Esophagus squamous epithelium (tissue), 5 donors: ENCODE data around the gene PGAM5. TPM values are rescaled to one million over a fixed set of nuclear protein-coding genes. Genes with fewer than 3 reads are reported as not detected.

Source experiments
- DNase-seq: peaks from one replicate; lab custom pipeline; 2025; lab: John Stamatoyannopoulos, UW
- H3K27ac ChIP-seq, 4 donors: fragments of 200-600 bp; sonication (generic); one replicate each; pipeline ENCODE4 v1.5.1; 2016 to 2019; ENCODE audit warnings: mild to moderate bottlenecking in 1 of 4
- H3K27me3 ChIP-seq, 4 donors: fragments of 200-600 bp; sonication (generic); 1 replicate in 3 of 4; 2 replicates in 1 of 4; pipeline versions ENCODE4 v1.5.1 to v1.6.0; 2017 to 2021; ENCODE audit warnings: antibody characterized with exemption in 1 of 4
- H3K36me3 ChIP-seq, 3 donors: fragments of 200-600 bp; sonication (generic); one replicate each; pipeline ENCODE4 v1.5.1; 2016 to 2019
- H3K4me1 ChIP-seq, 3 donors: fragments of 200-600 bp; sonication (generic); one replicate each; pipeline ENCODE4 v1.5.1; 2017 to 2019
- H3K4me3 ChIP-seq, 4 donors: fragments of 200-600 bp; sonication (generic); 1 replicate in 3 of 4; 2 replicates in 1 of 4; pipeline ENCODE4 v1.5.1; 2016 to 2019; ENCODE audit warnings: mild to moderate bottlenecking in 2 of 4, moderate library complexity in 1 of 4
- H3K9me3 ChIP-seq, 3 donors: fragments of 200-600 bp; sonication (generic); one replicate each; pipeline ENCODE4 v1.5.1; 2016 to 2019
- CTCF ChIP-seq, 6 experiments: fragments of 450-650 bp in 4 of 6; fragments of 200-600 bp in 2 of 6; sonication (generic) in 2 of 6; IDR thresholded peaks; one replicate each; pipeline ENCODE4 v1.5.1; 2016 to 2019; ENCODE audit warnings: antibody characterized with exemption in 6 of 6, mild to moderate bottlenecking in 4 of 6, moderate library complexity in 4 of 6
- POLR2A ChIP-seq, 4 donors: fragments of 450-650 bp; IDR thresholded peaks; one replicate each; pipeline ENCODE4 v1.6.1; 2017; ENCODE audit warnings: antibody characterized with exemption in 4 of 4, mild to moderate bottlenecking in 4 of 4, moderate library complexity in 3 of 4
- WGBS, 2 donors: methylation state at CpG; one replicate each; pipeline ENCODE4 v1.1.5; 2018; 5-methylcytosine and 5-hydroxymethylcytosine counted together
- intact Hi-C: fragments of 100-400 bp; cut with DNase I; formaldehyde crosslinking; loops from one replicate; pipeline ENCODE4 v1.15.0; 2022
- total RNA-seq, 4 donors: library from RNA; depleted of rRNA; stranded (reverse); fragments of >200 nt; gene quantifications; one replicate each; pipeline ENCODE4 v1.1.0, GENCODE V29; 2016
- donor health status: DM: yes; HTN: yes; CAD: no.

The PGAM5 gene
- total RNA-seq, 4 donors from 2014 or later = 33.9 to 71.0 (median 39.9) TPM

- Histone ChIP-seq H3K4me3 (peak within 1 kb of the TSS; percentile 81 to 100 (median 98)), H3K9me3 (no peaks in the 10 kb centered on the region), H3K36me3 (peaks cover 0 to 31% (median 0%) of the 10 kb centered on the region in 3 donors), H3K27ac (peak within 1 kb of the TSS; percentile 98 to 99 (median 98)), H3K27me3 (no peaks in the 10 kb centered on the region), H3K4me1 (peaks cover 16 to 35% (median 25%) of the 10 kb centered on the region in 3 donors)
- DNase-seq = no peak
- TF ChIP-seq POLR2A (IDR thresholded peaks at IDR 0.05) (no peak), CTCF (IDR thresholded peaks at IDR 0.05) (no peak)
- intact Hi-C loops = no loop called here
- WGBS, 2 donors = 0 to 2% methylated on average over 9 to 15 of the region's 97 CpGs
Measured at GRCh38 chr12:132761032-132761920, 50.6 kb downstream of the PGAM5 start, which contains the start of gene ANKLE2. ANKLE2 (minus strand) TSS chr12:132761832; CDS start chr12:132761798, 34 bp downstream.

GRCh38 chr12:132761921-132762583 lies 51.4 kb downstream of the PGAM5 start:
- WGBS, 2 donors = 0% methylated on average over 2 to 10 of the region's 89 CpGs

GRCh38 chr12:132764231-132764630 lies 53.6 kb downstream of the PGAM5 start:
- H3K9me3 ChIP-seq = no peaks in the 10 kb centered on the region
- intact Hi-C loops = no loop called here
- 95 to 97% methylated on average over 19 to 20 of the region's 20 CpGs for WGBS, 2 donors
- DNase-seq = no peak
- H3K27me3 ChIP-seq = no peaks in the 10 kb centered on the region
- H3K4me1 ChIP-seq = peaks cover 16 to 57% (median 25%) of the 10 kb centered on the region in 3 donors
- H3K4me3 ChIP-seq = no peak overlapping the region
- peaks cover 0 to 7% (median 2%) of the 10 kb centered on the region in 3 donors for H3K36me3 ChIP-seq
- no peak for TF ChIP-seq POLR2A (IDR thresholded peaks at IDR 0.05)
- no peak for TF ChIP-seq CTCF (IDR thresholded peaks at IDR 0.05)
- no peak overlapping the region for H3K27ac ChIP-seq

More at GRCh38 chr12:132761921-132762583, 51.4 kb downstream of the PGAM5 start:
- Histone ChIP-seq H3K4me3 (peak overlapping the region; percentile 70 to 98 (median 88)), H3K27me3 (no peaks in the 10 kb centered on the region), H3K9me3 (no peaks in the 10 kb centered on the region), H3K4me1 (peaks cover 16 to 42% (median 25%) of the 10 kb centered on the region in 3 donors), H3K36me3 (peaks cover 0 to 24% (median 0%) of the 10 kb centered on the region in 3 donors), H3K27ac (peak overlapping the region; percentile 98 to 99 (median 98))
- no peak for DNase-seq
- TF ChIP-seq CTCF (IDR thresholded peaks at IDR 0.05) (peak in 5 of 6 experiments; percentile 6 to 34 (median 18)), POLR2A (IDR thresholded peaks at IDR 0.05) (peak in 2 of 4 donors; percentile 51 to 66)
- intact Hi-C loops = no loop called here

GRCh38 chr12:132765361-132765760 lies 54.7 kb downstream of the PGAM5 start:
- 71 to 73% methylated on average over 8 to 10 of the region's 11 CpGs for WGBS, 2 donors
- Histone ChIP-seq H3K4me3 (no peak overlapping the region), H3K9me3 (no peaks in the 10 kb centered on the region), H3K27me3 (no peaks in the 10 kb centered on the region), H3K36me3 (peaks cover 0 to 16% (median 5%) of the 10 kb centered on the region in 3 donors), H3K27ac (no peak overlapping the region), H3K4me1 (peaks cover 7 to 52% (median 15%) of the 10 kb centered on the region in 3 donors)
- intact Hi-C loops = no loop called here
- TF ChIP-seq CTCF (IDR thresholded peaks at IDR 0.05) (no peak), POLR2A (IDR thresholded peaks at IDR 0.05) (no peak)
- no peak for DNase-seq
